OCI-LY3 (cell line): ENCODE measurements around the gene MYO16.

Experiments used
- H2AFZ ChIP-seq: fragments of 200-600, 300-600 bp; shearing (Covaris generic); 2 replicates; pipeline ENCODE4 v1.6.0; 2014; ENCODE audit warnings: antibody characterized with exemption, low read depth, low read length
- H3K27ac ChIP-seq: fragments of 200-600, 300-600 bp; sonication (generic); 2 replicates; pipeline ENCODE4 v1.5.1; 2014; ENCODE audit warnings: mild to moderate bottlenecking, low read length, moderate library complexity, mixed read lengths
- H3K27me3 ChIP-seq: fragments of 200-600, 300-600 bp; sonication (generic); 2 replicates; pipeline ENCODE4 v1.6.1; 2014; ENCODE audit warnings: low read depth, low read length, mixed read lengths
- H3K36me3 ChIP-seq: fragments of 200-600, 300-600 bp; sonication (generic); replicated peaks from 2 replicates; pipeline ENCODE3; 2014; ENCODE audit warnings: low read depth, low read length, mixed read lengths
- H3K4me1 ChIP-seq: fragments of 300-600, 200-600 bp; sonication (generic); 2 replicates; pipeline ENCODE4 v1.6.1; 2014; ENCODE audit warnings: low read length, mixed read lengths
- H3K4me2 ChIP-seq: fragments of 200-600, 300-600 bp; sonication (generic); 2 replicates; pipeline ENCODE4 v1.6.1; 2014; ENCODE audit warnings: low read length, mixed read lengths
- H3K4me3 ChIP-seq: fragments of 300-600, 200-600 bp; sonication (generic); 2 replicates; pipeline ENCODE4 v1.5.1; 2014; ENCODE audit warnings: antibody characterized with exemption, mild to moderate bottlenecking, low read length, moderate library complexity
- H3K79me2 ChIP-seq: fragments of 300-600, 200-600 bp; shearing (Covaris generic); 2 replicates; pipeline ENCODE4 v1.6.1; 2014; ENCODE audit warnings: mild to moderate bottlenecking, low read length, mixed read lengths
- H3K9ac ChIP-seq: fragments of 300-600, 200-600 bp; shearing (Covaris generic); 2 replicates; pipeline ENCODE4 v1.6.0; 2014; ENCODE audit warnings: mild to moderate bottlenecking, low read length, moderate library complexity
- H3K9me3 ChIP-seq: fragments of 200-600, 300-600 bp; shearing (Covaris generic); 2 replicates; pipeline ENCODE4 v1.6.1; 2014; ENCODE audit warnings: low read length, mixed read lengths; ENCODE audit not compliant: insufficient read depth
- H4K20me1 ChIP-seq: fragments of 200-600, 300-600 bp; sonication (generic); 2 replicates; pipeline ENCODE4 v1.6.1; 2016; ENCODE audit warnings: low read length, mixed read lengths; ENCODE audit not compliant: insufficient read depth
- EZH2phosphoT487 ChIP-seq: fragments of 200-600 bp; shearing (Covaris generic); IDR thresholded peaks from 2 replicates; pipeline ENCODE4 v1.6.1; 2018; ENCODE audit warnings: antibody characterized with exemption, mixed run types, low read depth
- TF ChIP-seq, protein P1 (sequence below): fragments of 200-600, 300-600 bp; sonication (generic); IDR thresholded peaks from 2 replicates; pipeline ENCODE4 v1.5.1; 2014; ENCODE audit warnings: antibody characterized with exemption, low read length, low read depth

MYO16 gene

DNA sequence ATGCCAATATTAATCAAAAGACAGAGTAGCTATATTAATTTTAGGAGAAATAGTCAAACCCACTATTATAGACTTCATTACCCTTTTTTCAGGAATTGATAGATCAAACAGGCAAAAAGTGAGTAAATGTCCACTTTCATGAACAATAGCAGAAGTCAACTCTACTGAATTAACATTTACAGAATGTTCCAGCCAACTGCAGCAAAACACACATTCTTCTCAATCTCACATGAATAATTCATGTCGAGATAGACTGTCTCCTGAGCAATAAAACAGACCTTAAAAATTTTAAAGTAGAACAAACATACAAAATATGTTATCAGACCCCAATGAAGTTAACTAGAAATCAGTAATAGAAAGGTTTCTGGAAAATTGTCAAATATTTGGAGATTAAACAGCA, 118.4 kb downstream of the MYO16 start:
- Histone ChIP-seq H3K79me2 (no peaks in the 10 kb centered on the region), H3K9me3 (no peaks in the 10 kb centered on the region), H3K9ac (no peak overlapping the region), H3K4me3 (no peak overlapping the region), H3K4me1 (no peaks in the 10 kb centered on the region), H3K27ac (no peak overlapping the region), H3K4me2 (no peak overlapping the region), H3K36me3 (no peaks in the 10 kb centered on the region), H4K20me1 (no peaks in the 10 kb centered on the region), H3K27me3 (no peaks in the 10 kb centered on the region), H2AFZ (no peak overlapping the region)
- TF ChIP-seq, protein P1, sequence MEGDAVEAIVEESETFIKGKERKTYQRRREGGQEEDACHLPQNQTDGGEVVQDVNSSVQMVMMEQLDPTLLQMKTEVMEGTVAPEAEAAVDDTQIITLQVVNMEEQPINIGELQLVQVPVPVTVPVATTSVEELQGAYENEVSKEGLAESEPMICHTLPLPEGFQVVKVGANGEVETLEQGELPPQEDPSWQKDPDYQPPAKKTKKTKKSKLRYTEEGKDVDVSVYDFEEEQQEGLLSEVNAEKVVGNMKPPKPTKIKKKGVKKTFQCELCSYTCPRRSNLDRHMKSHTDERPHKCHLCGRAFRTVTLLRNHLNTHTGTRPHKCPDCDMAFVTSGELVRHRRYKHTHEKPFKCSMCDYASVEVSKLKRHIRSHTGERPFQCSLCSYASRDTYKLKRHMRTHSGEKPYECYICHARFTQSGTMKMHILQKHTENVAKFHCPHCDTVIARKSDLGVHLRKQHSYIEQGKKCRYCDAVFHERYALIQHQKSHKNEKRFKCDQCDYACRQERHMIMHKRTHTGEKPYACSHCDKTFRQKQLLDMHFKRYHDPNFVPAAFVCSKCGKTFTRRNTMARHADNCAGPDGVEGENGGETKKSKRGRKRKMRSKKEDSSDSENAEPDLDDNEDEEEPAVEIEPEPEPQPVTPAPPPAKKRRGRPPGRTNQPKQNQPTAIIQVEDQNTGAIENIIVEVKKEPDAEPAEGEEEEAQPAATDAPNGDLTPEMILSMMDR: no peak
- TF ChIP-seq EZH2phosphoT487: no peak

GRCh38 chr13:108752276-108752675, 122.9 kb downstream of the MYO16 start:
- no peak overlapping the region for H3K27ac ChIP-seq
- H2AFZ ChIP-seq: no peak overlapping the region
- H3K4me2 ChIP-seq: no peak overlapping the region
- no peaks in the 10 kb centered on the region for H3K79me2 ChIP-seq
- no peaks in the 10 kb centered on the region for H3K9me3 ChIP-seq
- H3K4me3 ChIP-seq: no peak overlapping the region
- no peak for TF ChIP-seq EZH2phosphoT487
- TF ChIP-seq, protein P1: no peak
- no peaks in the 10 kb centered on the region for H3K36me3 ChIP-seq
- H4K20me1 ChIP-seq: no peaks in the 10 kb centered on the region
- H3K4me1 ChIP-seq: no peaks in the 10 kb centered on the region
- H3K27me3 ChIP-seq: no peaks in the 10 kb centered on the region
- H3K9ac ChIP-seq: no peak overlapping the region

GRCh38 chr13:108755083-108755482, 125.7 kb downstream of the MYO16 start:
- Histone ChIP-seq H3K79me2 (no peaks in the 10 kb centered on the region), H3K27me3 (no peaks in the 10 kb centered on the region), H3K4me1 (no peaks in the 10 kb centered on the region), H4K20me1 (no peaks in the 10 kb centered on the region), H3K9ac (no peak overlapping the region), H3K27ac (no peak overlapping the region), H3K36me3 (no peaks in the 10 kb centered on the region), H2AFZ (no peak overlapping the region), H3K4me3 (no peak overlapping the region), H3K4me2 (no peak overlapping the region), H3K9me3 (no peaks in the 10 kb centered on the region)
- no peak for TF ChIP-seq EZH2phosphoT487
- TF ChIP-seq, protein P1: no peak

- Histone ChIP-seq H3K79me2 (no peaks in the 10 kb centered on the region), H3K36me3 (no peaks in the 10 kb centered on the region), H2AFZ (no peak overlapping the region), H3K9me3 (no peaks in the 10 kb centered on the region), H4K20me1 (no peaks in the 10 kb centered on the region), H3K27me3 (no peaks in the 10 kb centered on the region), H3K4me2 (no peak overlapping the region), H3K4me1 (no peaks in the 10 kb centered on the region), H3K9ac (no peak overlapping the region), H3K4me3 (no peak overlapping the region), H3K27ac (no peak overlapping the region)
- no peak for TF ChIP-seq EZH2phosphoT487
These were observed 130.7 kb downstream of the MYO16 start for GRCh38 chr13:108760129-108760528.

GRCh38 chr13:108760541-108760940, 131.1 kb downstream of the MYO16 start:
- Histone ChIP-seq H3K4me1 (no peaks in the 10 kb centered on the region), H2AFZ (no peak overlapping the region), H3K4me3 (no peak overlapping the region), H3K27ac (no peak overlapping the region), H3K9me3 (no peaks in the 10 kb centered on the region), H4K20me1 (no peaks in the 10 kb centered on the region), H3K36me3 (no peaks in the 10 kb centered on the region), H3K79me2 (no peaks in the 10 kb centered on the region), H3K9ac (no peak overlapping the region), H3K4me2 (no peak overlapping the region), H3K27me3 (no peaks in the 10 kb centered on the region)
- TF ChIP-seq, protein P1: no peak
- no peak for TF ChIP-seq EZH2phosphoT487
